Measurements from ENCODE around the gene MTR.
A peak's percentile ranks its signal among the peaks of the same experiment; 100 is the strongest.

Gene MTR

DNA sequence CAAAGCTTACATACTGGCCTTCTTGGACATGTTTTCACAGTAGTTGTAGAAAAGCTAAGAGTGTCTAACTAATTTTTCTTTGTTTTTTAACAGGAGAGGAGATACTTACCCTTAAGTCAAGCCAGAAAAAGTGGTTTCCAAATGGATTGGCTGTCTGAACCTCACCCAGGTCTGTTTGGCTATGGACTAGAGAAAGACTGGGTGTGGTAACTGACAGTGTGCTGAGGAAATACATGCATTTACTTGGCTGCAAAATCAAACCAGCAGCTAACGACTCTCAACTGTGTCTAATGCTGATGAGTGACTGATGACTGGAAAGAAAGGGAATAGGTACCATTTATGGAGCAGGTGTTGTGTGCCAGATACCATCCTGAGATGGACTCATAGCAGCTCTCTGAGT lies 91.1 kb downstream of the MTR start:
- DNase-seq (ENCODE audit: low read depth) = no peak
- H3K4me3 ChIP-seq (ENCODE audit: control insufficient read depth, low read depth, low read length) = no peak overlapping the region
- no peak for TF ChIP-seq CTCF (conservative IDR thresholded peaks at IDR 0.05; ENCODE audit: control insufficient read depth, insufficient read depth, low read depth, low read length)

- H3K4me3 ChIP-seq (ENCODE audit: control insufficient read depth, low read depth, low read length) = no peak overlapping the region
- no peak for TF ChIP-seq CTCF (conservative IDR thresholded peaks at IDR 0.05; ENCODE audit: control insufficient read depth, insufficient read depth, low read depth, low read length)
- DNase-seq (ENCODE audit: low read depth) = no peak
Observed at GRCh38 chr1:236887081-236887480, 92.0 kb downstream of the MTR start.

- no peak for DNase-seq (ENCODE audit: low read depth)
- no peak overlapping the region for H3K4me3 ChIP-seq (ENCODE audit: control insufficient read depth, low read depth, low read length)
- no peak for TF ChIP-seq CTCF (conservative IDR thresholded peaks at IDR 0.05; ENCODE audit: control insufficient read depth, insufficient read depth, low read depth, low read length)
Observed at GRCh38 chr1:236888126-236888525, 93.0 kb downstream of the MTR start.

DNA sequence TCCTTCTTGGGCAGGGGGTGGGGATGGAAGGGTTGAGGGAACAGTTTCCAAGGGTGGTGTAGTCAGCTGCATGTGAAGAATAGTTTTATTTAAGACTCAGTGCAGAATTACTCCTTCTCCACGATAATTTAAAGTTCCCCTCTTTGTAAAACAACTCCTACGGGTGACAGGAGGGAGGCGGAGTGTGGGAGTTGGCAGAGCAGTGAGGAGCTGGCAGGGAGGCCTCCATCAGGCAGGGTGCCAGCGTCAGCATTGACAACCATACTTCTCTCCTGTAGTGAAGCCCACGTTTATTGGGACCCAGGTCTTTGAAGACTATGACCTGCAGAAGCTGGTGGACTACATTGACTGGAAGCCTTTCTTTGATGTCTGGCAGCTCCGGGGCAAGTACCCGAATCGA lies 93.8 kb downstream of the MTR start:
- H3K4me3 ChIP-seq (ENCODE audit: control insufficient read depth, low read depth, low read length) = no peak overlapping the region
- no peak for DNase-seq (ENCODE audit: low read depth)
- no peak for TF ChIP-seq CTCF (conservative IDR thresholded peaks at IDR 0.05; ENCODE audit: control insufficient read depth, insufficient read depth, low read depth, low read length)

DNA sequence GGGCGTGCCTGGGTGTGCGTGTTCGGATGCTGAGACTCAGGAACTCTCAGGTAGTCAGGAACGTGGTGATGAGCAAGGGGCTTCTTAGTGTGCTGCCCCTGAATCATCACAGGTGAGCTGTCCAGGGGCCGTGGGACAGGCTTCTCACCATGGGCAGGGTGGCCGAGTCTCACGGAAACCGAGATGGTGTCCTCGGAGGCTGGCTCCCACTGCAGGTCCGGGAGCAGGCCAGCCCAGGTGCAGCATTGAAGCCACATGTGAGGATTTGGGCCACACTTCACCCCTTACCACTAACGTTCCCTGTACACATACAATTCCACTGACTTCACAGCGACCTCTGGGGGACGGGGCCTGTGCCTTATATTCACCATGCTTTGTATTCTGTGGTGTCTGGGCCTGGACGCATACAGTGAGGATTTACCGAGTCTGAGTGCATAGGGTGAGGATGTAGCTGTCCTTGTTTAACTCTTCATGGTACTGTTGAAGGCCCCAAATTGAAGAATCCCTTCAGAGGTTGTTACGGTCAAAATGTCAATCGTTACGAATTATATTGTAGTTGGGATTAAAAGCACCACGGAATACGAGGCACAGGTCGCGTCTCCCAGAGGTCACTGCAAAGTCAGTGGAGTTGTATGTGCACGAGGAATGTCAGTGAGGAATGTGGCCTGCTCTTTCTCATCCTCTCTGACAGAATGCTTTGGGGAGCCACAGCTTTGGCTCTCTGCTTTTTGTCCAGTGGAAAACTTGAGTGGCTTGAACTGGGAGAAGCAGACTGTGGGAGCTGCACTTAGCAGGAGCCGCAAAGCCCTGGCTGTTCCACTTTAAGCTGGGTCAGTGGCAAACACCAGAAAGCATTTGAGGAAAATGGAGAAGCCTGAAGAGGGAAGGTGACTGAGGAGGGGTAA lies 95.3 kb downstream of the MTR start:
- no peak for DNase-seq (ENCODE audit: low read depth)
- H3K4me3 ChIP-seq (ENCODE audit: control insufficient read depth, low read depth, low read length) = no peak overlapping the region
- no peak for TF ChIP-seq CTCF (conservative IDR thresholded peaks at IDR 0.05; ENCODE audit: control insufficient read depth, insufficient read depth, low read depth, low read length)

DNA sequence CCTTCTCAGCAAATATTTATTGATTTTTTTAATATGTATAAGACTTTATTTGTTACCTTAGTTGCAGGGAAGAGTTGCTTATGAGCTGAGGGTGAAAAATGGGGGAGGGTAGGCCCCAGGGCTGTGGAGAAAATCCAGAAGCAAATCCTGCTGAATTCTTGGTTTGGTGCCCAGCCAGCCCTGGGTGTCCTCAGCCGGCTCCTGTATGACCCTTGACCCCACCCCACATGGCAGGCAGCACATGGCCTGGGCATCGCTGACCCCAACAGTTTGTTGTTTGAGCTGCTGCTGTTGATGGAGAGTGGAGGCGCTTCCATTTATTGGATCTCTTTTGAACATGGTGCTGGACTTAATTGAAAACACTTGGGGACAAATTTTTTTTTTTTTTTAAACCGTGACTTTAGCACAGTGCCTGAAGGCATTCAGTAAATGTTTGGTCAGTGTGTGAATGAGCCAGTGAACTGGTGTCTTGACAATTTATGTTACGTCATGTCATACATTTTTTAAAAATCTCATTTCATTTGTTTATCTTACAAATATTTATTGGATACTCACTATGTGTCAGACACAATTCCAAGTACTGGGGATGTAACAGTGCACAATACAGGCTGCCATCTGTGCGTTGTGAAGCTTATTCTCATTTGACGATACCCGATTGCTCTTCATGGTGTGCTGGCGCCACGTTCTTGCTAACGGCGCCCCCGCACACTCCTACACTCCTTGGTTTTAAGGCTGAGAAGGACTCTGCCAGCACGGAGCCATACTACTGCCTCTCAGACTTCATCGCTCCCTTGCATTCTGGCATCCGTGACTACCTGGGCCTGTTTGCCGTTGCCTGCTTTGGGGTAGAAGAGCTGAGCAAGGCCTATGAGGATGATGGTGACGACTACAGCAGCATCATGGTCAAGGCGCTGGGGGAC lies 98.8 kb downstream of the MTR start:
- peak; percentile 16 for DNase-seq (ENCODE audit: low read depth)
- no peak overlapping the region for H3K4me3 ChIP-seq (ENCODE audit: control insufficient read depth, low read depth, low read length)
- no peak for TF ChIP-seq CTCF (conservative IDR thresholded peaks at IDR 0.05; ENCODE audit: control insufficient read depth, insufficient read depth, low read depth, low read length)

Data from fibroblast of mammary gland (primary cell).